Karpas-422 (cell line): ENCODE data around the gene PASD1. TPM values are rescaled to one million over a fixed set of nuclear protein-coding genes. Genes with fewer than 3 reads are reported as not detected.
"Not testable (repeated sequence)": the region's sequence is repeated elsewhere in the genome, so short reads cannot be mapped to it uniquely, and the experiment has no call there.

Experiments used
- DNase-seq: peaks from one replicate; pipeline ENCODE4 v3.0.0-alpha.2; 2015
- H2AFZ ChIP-seq: fragments of 200-600 bp; sonication (generic); 2 replicates; pipeline ENCODE4 v1.6.1; 2014; ENCODE audit warnings: antibody characterized with exemption, low read length, mixed read lengths
- H3K27ac ChIP-seq: fragments of 200-600 bp; sonication (generic); 2 replicates; pipeline ENCODE4 v1.5.1; 2014; ENCODE audit warnings: mild to moderate bottlenecking, low read length, moderate library complexity
- H3K27me3 ChIP-seq: fragments of 200-600 bp; sonication (generic); 2 replicates; pipeline ENCODE4 v1.6.1; 2014; ENCODE audit warnings: low read length, mixed read lengths
- H3K36me3 ChIP-seq: fragments of 200-600 bp; sonication (generic); 2 replicates; pipeline ENCODE4 v1.6.1; 2014; ENCODE audit warnings: low read length, mixed read lengths; ENCODE audit not compliant: insufficient read depth
- H3K4me1 ChIP-seq: fragments of 200-600 bp; sonication (generic); 2 replicates; pipeline ENCODE4 v1.6.1; 2014; ENCODE audit warnings: mild to moderate bottlenecking, low read length, mixed read lengths
- H3K4me2 ChIP-seq: fragments of 200-600 bp; sonication (generic); 2 replicates; pipeline ENCODE4 v1.6.1; 2014; ENCODE audit warnings: low read length, low read depth, mild to moderate bottlenecking; ENCODE audit not compliant: poor library complexity, severe bottlenecking
- H3K4me3 ChIP-seq: fragments of 200-600 bp; sonication (generic); 2 replicates; pipeline ENCODE4 v1.5.1; 2014; ENCODE audit warnings: mild to moderate bottlenecking, antibody characterized with exemption, low read length, mixed read lengths
- H3K79me2 ChIP-seq: fragments of 200-600 bp; sonication (generic); 2 replicates; pipeline ENCODE4 v1.6.1; 2014; ENCODE audit warnings: mild to moderate bottlenecking, low read length, mixed read lengths
- H3K9ac ChIP-seq: fragments of 200-600 bp; sonication (generic); 2 replicates; pipeline ENCODE4 v1.6.0; 2014; ENCODE audit warnings: low read length
- H3K9me2 ChIP-seq: fragments of 200-600 bp; sonication (generic), shearing (Covaris generic); replicated peaks from 2 replicates; pipeline ENCODE4 v1.6.0; 2014; ENCODE audit warnings: mild to moderate bottlenecking, low read length, moderate library complexity; ENCODE audit not compliant: insufficient read depth
- H3K9me3 ChIP-seq: fragments of 300-700, 200-600 bp; sonication (generic); 2 replicates; pipeline ENCODE4 v1.6.1; 2014; ENCODE audit warnings: low read length, mixed read lengths
- H4K20me1 ChIP-seq: fragments of 200-600 bp; sonication (generic); 2 replicates; pipeline ENCODE4 v1.6.1; 2014; ENCODE audit warnings: mild to moderate bottlenecking, antibody characterized with exemption, low read length, low read depth; ENCODE audit not compliant: insufficient read depth
- total RNA-seq: library from RNA; depleted of rRNA; stranded (reverse); fragments of >200 nt; shearing (Covaris generic); gene quantifications from 2 replicates; pipeline ENCODE4 v1.2.3, GENCODE V29; 2014; ENCODE audit warnings: low replicate concordance

PASD1 gene
- total RNA-seq, 1 experiment from 2014 or later = not detected

- Histone ChIP-seq H3K4me1 (no peaks in the 10 kb centered on the region), H3K9me2 (no peaks in the 10 kb centered on the region), H2AFZ (no peak overlapping the region), H3K4me3 (no peak overlapping the region), H3K79me2 (no peaks in the 10 kb centered on the region), H3K27ac (no peak overlapping the region), H3K27me3 (no peaks in the 10 kb centered on the region), H4K20me1 (no peaks in the 10 kb centered on the region), H3K9me3 (no peaks in the 10 kb centered on the region), H3K4me2 (no peak overlapping the region), H3K9ac (no peak overlapping the region), H3K36me3 (no peaks in the 10 kb centered on the region)
- DNase-seq = no peak
Measured at GRCh38 chrX:151543706-151544105, 19.8 kb upstream of the PASD1 start.

- H2AFZ ChIP-seq, H3K27ac ChIP-seq: not testable (repeated sequence)
Measured at GRCh38 chrX:151546226-151546625, 17.2 kb upstream of the PASD1 start.

DNA sequence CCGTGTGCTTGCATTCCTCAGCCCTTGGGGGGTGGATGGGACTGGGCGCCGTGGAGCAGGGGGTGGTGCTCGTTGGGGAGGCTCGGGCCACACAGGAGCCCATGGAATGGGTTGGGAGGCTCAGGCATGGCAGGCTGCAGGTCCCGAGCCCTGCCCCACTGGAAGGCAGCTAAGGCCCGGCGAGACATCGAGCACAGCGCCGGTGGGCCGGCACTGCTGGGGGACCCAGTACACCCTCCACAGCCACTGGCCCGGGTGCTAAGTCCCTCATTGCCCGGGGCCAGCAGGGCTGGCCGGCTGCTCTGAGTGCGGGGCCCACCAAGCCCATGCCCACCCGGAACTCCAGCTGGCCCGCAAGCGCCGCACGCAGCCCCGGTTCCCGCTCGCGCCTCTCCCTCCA is 12.3 kb upstream of the PASD1 start:
- H3K4me1 ChIP-seq, H3K79me2 ChIP-seq, H2AFZ ChIP-seq, H3K9me2 ChIP-seq, H3K9ac ChIP-seq, DNase-seq, H3K27me3 ChIP-seq, H3K4me2 ChIP-seq, H3K27ac ChIP-seq, H3K36me3 ChIP-seq, H3K9me3 ChIP-seq, H4K20me1 ChIP-seq, H3K4me3 ChIP-seq: not testable (repeated sequence)

More at GRCh38 chrX:151546226-151546625, 17.2 kb upstream of the PASD1 start:
- not testable (repeated sequence) for H3K9me3 ChIP-seq, H3K4me3 ChIP-seq, H3K4me2 ChIP-seq, H3K36me3 ChIP-seq, H3K9me2 ChIP-seq, H3K4me1 ChIP-seq, DNase-seq, H4K20me1 ChIP-seq, H3K27me3 ChIP-seq, H3K9ac ChIP-seq, H3K79me2 ChIP-seq

DNA sequence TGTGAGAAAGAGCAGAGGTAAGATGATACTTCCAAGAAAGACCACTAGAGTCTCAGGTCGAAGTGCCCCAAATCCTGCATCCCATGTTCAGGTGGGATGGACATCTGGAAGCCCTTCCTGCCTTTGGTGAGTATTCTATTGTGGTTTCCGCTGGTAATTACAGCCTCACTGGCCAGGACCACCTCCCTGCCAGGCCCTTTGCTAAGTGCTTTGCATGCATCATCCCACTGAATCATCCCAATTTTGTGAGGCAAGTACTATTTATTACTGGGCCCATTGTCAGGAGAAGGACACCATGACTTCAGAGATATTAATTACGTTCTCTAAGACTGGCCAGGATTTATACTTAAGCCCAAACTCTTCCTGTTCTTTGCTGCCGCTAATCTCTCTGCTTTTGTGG is 10.7 kb upstream of the PASD1 start:
- no peaks in the 10 kb centered on the region for H3K9me2 ChIP-seq

GRCh38 chrX:151555301-151555700 is 8.2 kb upstream of the PASD1 start:
- H3K9me3 ChIP-seq, H3K27ac ChIP-seq, H3K9me2 ChIP-seq, H3K4me2 ChIP-seq, H4K20me1 ChIP-seq, H3K4me3 ChIP-seq, DNase-seq, H2AFZ ChIP-seq, H3K36me3 ChIP-seq, H3K27me3 ChIP-seq, H3K4me1 ChIP-seq, H3K79me2 ChIP-seq, H3K9ac ChIP-seq: not testable (repeated sequence)

More for the DNA sequence above, 10.7 kb upstream of the PASD1 start:
- Histone ChIP-seq H3K27me3 (no peaks in the 10 kb centered on the region), H3K4me2 (no peak overlapping the region), H3K4me1 (no peaks in the 10 kb centered on the region), H4K20me1 (no peaks in the 10 kb centered on the region), H3K79me2 (no peaks in the 10 kb centered on the region), H2AFZ (no peak overlapping the region), H3K9ac (no peak overlapping the region), H3K36me3 (no peaks in the 10 kb centered on the region), H3K27ac (no peak overlapping the region), H3K4me3 (no peak overlapping the region), H3K9me3 (no peaks in the 10 kb centered on the region)
- no peak for DNase-seq

DNA sequence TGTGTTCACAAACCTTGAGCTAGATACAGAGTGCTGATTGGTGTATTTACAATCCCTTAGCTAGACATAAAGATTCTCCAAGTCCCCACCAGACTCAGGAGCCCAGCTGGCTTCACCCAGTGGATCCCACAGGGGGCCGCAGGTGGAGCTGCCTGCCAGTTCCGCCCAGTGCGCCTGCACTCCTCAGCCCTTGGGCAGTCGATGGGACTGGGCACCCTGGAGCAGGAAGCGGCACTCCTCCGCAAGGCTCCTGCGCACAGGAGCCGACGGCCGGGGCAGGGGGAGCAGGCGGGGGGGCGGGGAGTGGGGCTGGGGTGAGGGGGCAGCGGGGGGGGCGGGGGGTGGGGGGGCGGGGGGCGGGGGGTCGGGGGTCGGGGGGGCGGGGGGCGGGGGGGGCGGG is 990 bp upstream of the PASD1 start:
- H3K79me2 ChIP-seq, H3K9ac ChIP-seq, H3K4me3 ChIP-seq, H4K20me1 ChIP-seq, DNase-seq, H2AFZ ChIP-seq, H3K9me3 ChIP-seq, H3K4me2 ChIP-seq, H3K36me3 ChIP-seq, H3K4me1 ChIP-seq, H3K9me2 ChIP-seq, H3K27me3 ChIP-seq, H3K27ac ChIP-seq: not testable (repeated sequence)

GRCh38 chrX:151563003-151563402 is 472 bp upstream of the PASD1 start:
- not testable (repeated sequence) for DNase-seq, H3K4me2 ChIP-seq, H3K9ac ChIP-seq, H2AFZ ChIP-seq, H3K4me1 ChIP-seq, H3K9me2 ChIP-seq, H3K79me2 ChIP-seq, H3K4me3 ChIP-seq, H3K9me3 ChIP-seq, H3K27ac ChIP-seq, H3K36me3 ChIP-seq, H4K20me1 ChIP-seq, H3K27me3 ChIP-seq

- H3K9me2 ChIP-seq = no peaks in the 10 kb centered on the region
- H3K79me2 ChIP-seq = no peaks in the 10 kb centered on the region
- no peaks in the 10 kb centered on the region for H3K9me3 ChIP-seq
- no peaks in the 10 kb centered on the region for H3K4me1 ChIP-seq
- no peak overlapping the region for H3K9ac ChIP-seq
- no peaks in the 10 kb centered on the region for H3K27me3 ChIP-seq
- no peak overlapping the region for H2AFZ ChIP-seq
- no peaks in the 10 kb centered on the region for H3K36me3 ChIP-seq
- H4K20me1 ChIP-seq = no peaks in the 10 kb centered on the region
- DNase-seq = no peak
- H3K4me3 ChIP-seq = no peak overlapping the region
- no peak overlapping the region for H3K4me2 ChIP-seq
- H3K27ac ChIP-seq = no peak overlapping the region
Measured at GRCh38 chrX:151564035-151564434, 560 bp downstream of the PASD1 start.

- not testable (repeated sequence) for H3K4me3 ChIP-seq, H3K27me3 ChIP-seq, H3K79me2 ChIP-seq, H3K36me3 ChIP-seq, DNase-seq, H3K4me1 ChIP-seq, H3K9me2 ChIP-seq, H3K27ac ChIP-seq, H4K20me1 ChIP-seq, H3K4me2 ChIP-seq, H3K9ac ChIP-seq, H3K9me3 ChIP-seq, H2AFZ ChIP-seq
Measured at GRCh38 chrX:151566872-151567271, 3.4 kb downstream of the PASD1 start.
